AG10803 (cell line): ENCODE results near the gene SLC17A4.

Experiments used
- DNase-seq: peaks from one replicate; pipeline ENCODE4 v3.0.0; 2010; ENCODE audit warnings: low read depth
- H3K4me3 ChIP-seq: 2 replicates; pipeline ENCODE4 v1.5.1; 2011; ENCODE audit warnings: mild to moderate bottlenecking, low read length, control low read depth
- CTCF ChIP-seq: conservative IDR thresholded peaks from 2 replicates; pipeline ENCODE4 v1.5.1; 2011; ENCODE audit warnings: mild to moderate bottlenecking, low read length, control low read depth, inconsistent platforms

SLC17A4 gene

GRCh38 chr6:25754535-25754934 lies at the start of gene SLC17A4:
Gene SLC17A4, plus strand, starts transcription at chr6:25754742. Its CDS starts 7,221 bp downstream, at chr6:25761963.
- no peak for TF ChIP-seq CTCF
- DNase-seq: no peak
- H3K4me3 ChIP-seq: no peak within 1 kb of the TSS

- no peak overlapping the region for H3K4me3 ChIP-seq
- DNase-seq: no peak
Observed at GRCh38 chr6:25706314-25707014, 48.1 kb upstream of the SLC17A4 start.

GRCh38 chr6:25709761-25710160 lies 44.8 kb upstream of the SLC17A4 start:
- H3K4me3 ChIP-seq: no peak overlapping the region
- no peak for DNase-seq
- no peak for TF ChIP-seq CTCF

More at GRCh38 chr6:25706314-25707014, 48.1 kb upstream of the SLC17A4 start:
- TF ChIP-seq CTCF: no peak

GRCh38 chr6:25710287-25710686 lies 44.3 kb upstream of the SLC17A4 start:
- no peak for TF ChIP-seq CTCF

GRCh38 chr6:25713824-25714223 lies 40.7 kb upstream of the SLC17A4 start:
- no peak overlapping the region for H3K4me3 ChIP-seq
- no peak for TF ChIP-seq CTCF
- no peak for DNase-seq

More at GRCh38 chr6:25710287-25710686, 44.3 kb upstream of the SLC17A4 start:
- H3K4me3 ChIP-seq: no peak overlapping the region
- no peak for DNase-seq

- no peak overlapping the region for H3K4me3 ChIP-seq
- TF ChIP-seq CTCF: no peak
- DNase-seq: no peak
Observed at GRCh38 chr6:25714765-25715164, 39.8 kb upstream of the SLC17A4 start.

GRCh38 chr6:25715794-25716193 lies 38.7 kb upstream of the SLC17A4 start:
- TF ChIP-seq CTCF: no peak
- DNase-seq: no peak
- no peak overlapping the region for H3K4me3 ChIP-seq
